HEK293T (cell line): ENCODE results near the gene FGR.

Experiments used
- ARNT ChIP-seq: fragments of 450-650 bp; IDR thresholded peaks from 2 replicates; pipeline ENCODE4 v1.6.1; 2017; ENCODE audit warnings: mild to moderate bottlenecking
- CTBP1 ChIP-seq: fragments of 450-650 bp; IDR thresholded peaks from 2 replicates; pipeline ENCODE4 v1.6.1; 2016; ENCODE audit warnings: borderline replicate concordance
- ELF4 ChIP-seq: fragments of 450-650 bp; IDR thresholded peaks from 2 replicates; pipeline ENCODE4 v1.6.1; 2017; ENCODE audit warnings: antibody characterized with exemption
- FOXK2 ChIP-seq: fragments of 450-650 bp; IDR thresholded peaks from 2 replicates; pipeline ENCODE4 v1.6.1; 2016; ENCODE audit warnings: mild to moderate bottlenecking
- NFRKB ChIP-seq: fragments of 450-650 bp; IDR thresholded peaks from 2 replicates; pipeline ENCODE4 v1.6.1; 2016; ENCODE audit warnings: mild to moderate bottlenecking, moderate library complexity
- PKNOX1 ChIP-seq: fragments of 450-650 bp; IDR thresholded peaks from 2 replicates; pipeline ENCODE4 v1.6.1; 2016
- TARDBP ChIP-seq: fragments of 450-650 bp; IDR thresholded peaks from 2 replicates; pipeline ENCODE4 v1.6.1; 2016

DNA sequence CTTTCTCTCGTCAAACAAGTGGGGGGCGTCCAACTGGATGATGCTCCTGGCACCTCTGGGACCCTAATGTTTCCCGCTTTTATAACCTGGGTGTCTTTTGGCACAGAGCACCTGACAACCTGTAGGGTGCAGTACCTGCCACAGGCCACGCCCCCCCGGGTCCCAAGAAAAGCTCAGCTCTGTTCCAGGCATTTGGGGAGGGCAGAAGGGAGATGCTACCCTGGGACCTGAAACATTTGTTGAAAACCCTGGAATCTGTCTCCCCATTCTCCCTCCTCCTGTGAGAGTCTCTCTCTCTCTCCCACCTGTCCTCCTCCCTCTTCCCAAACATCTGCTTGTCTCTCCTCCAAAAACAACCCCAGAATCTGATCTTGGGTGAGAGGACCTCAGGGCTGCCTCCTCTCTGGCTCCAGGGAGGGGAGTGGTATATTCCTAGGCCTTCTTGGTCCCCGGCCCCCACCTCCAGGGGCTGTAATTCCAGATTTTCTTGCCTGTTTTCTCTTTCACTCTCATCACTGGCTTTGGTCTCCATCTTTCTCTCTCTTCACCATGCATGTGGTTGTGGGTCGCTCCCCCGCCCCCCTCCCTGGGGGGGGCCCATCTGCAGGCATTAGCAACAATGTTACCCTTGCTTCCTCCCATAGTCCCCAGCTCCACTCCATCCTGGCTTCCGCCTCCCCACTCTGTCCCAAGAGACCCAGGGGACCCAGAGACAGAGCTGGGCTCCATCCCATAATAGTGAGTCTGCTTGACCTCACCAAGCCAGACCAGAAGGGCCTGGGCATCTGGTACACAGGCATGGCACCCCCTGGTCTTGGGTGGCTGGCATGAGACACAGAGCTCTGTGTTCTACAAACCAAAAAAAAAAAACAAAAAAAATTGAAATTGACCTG lies 35.1 kb downstream of the FGR start:
- TF ChIP-seq FOXK2 (no peak), ELF4 (no peak), TARDBP (no peak), NFRKB (no peak), ARNT (no peak), CTBP1 (no peak), PKNOX1 (no peak)
